ENCODE data around the gene OTUB2. TPM values are rescaled to one million over a fixed set of nuclear protein-coding genes. Genes with fewer than 3 reads are reported as not detected.

Gene OTUB2
- total RNA-seq, 4 donors from 2014 or later, result 0.11 TPM; not detected in 3

DNA sequence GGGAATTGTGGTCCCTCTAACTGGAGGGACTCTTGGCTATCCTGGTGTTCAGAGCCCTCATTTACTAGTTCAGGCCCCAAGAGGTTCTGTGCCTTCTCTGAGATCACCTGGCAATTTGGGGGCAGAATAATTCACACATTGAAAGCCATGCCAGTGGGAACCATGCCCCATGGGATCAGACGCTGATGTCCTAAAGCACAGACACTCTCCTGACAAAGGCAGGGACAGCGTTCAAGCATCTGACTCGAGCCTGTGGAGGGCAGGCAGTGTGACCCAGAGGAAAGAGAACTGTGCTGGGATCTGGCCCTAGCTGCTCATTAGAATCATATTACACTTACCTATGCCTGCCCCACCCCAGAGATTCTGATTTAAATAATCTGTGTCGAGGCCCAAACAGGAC is 47.4 kb upstream of the OTUB2 start:
- peak overlapping the region; percentile 97 to 100 (median 98) for H3K27ac ChIP-seq
- no peak for ATAC-seq

DNA sequence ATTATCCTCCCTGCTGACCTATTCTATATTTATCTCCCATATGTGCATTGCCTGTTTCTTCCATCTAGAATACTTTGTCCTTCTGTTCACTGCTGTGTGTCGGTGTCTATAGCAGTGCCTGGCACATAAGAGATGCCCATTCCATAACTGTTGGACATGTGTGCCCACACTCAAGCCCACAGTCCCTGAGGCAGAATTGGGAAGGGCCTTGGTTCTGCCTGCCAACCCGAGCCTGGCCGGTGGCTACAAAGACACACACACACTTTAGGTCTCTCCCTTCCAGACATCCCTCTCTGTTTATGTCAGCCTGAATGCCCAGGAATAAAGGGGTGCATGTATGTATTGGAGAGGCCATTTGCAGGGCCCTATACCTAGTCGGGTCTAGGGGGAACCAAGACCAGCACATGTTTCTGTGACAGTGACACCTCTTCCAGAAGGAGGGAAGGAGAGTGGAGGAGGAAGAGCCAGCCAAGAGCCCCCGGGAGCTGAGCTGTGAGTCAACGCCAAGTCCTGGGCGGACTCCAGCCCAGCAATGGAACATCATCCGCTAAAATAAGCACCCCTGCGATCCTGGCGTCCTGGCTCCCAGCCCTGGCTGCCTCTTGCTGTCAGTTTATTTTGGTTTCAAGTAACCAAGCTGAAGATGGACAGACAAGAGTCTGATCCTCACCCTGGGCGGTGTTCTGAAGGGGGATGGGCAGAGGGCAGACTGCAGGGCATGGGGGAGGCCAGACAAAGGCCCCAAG is 45.5 kb upstream of the OTUB2 start:
- in situ Hi-C loops (cut with MboI; ENCODE audit: low sequenced_read_pairs in 4 of 4) (no loop called here), intact Hi-C loops (cut with DNase I; ENCODE audit: low total_unique reads) (no loop called here)
- TF ChIP-seq, protein P1, sequence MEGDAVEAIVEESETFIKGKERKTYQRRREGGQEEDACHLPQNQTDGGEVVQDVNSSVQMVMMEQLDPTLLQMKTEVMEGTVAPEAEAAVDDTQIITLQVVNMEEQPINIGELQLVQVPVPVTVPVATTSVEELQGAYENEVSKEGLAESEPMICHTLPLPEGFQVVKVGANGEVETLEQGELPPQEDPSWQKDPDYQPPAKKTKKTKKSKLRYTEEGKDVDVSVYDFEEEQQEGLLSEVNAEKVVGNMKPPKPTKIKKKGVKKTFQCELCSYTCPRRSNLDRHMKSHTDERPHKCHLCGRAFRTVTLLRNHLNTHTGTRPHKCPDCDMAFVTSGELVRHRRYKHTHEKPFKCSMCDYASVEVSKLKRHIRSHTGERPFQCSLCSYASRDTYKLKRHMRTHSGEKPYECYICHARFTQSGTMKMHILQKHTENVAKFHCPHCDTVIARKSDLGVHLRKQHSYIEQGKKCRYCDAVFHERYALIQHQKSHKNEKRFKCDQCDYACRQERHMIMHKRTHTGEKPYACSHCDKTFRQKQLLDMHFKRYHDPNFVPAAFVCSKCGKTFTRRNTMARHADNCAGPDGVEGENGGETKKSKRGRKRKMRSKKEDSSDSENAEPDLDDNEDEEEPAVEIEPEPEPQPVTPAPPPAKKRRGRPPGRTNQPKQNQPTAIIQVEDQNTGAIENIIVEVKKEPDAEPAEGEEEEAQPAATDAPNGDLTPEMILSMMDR (IDR thresholded peaks at IDR 0.05 in 4 of 5, conservative IDR thresholded peaks at IDR 0.05 in 1 of 5), result no peak
- peak; percentile 63 to 66 for TF ChIP-seq POLR2A (IDR thresholded peaks at IDR 0.05)
- peak; percentile 37 to 45 for ATAC-seq
- H3K4me1 ChIP-seq, result peaks cover 74 to 75% of the 10 kb centered on the region in 2 donors
- H3K27me3 ChIP-seq, result no peaks in the 10 kb centered on the region
- H3K4me3 ChIP-seq, result peak overlapping the region in 3 of 4 donors; percentile 4 to 31 (median 15)
- H3K36me3 ChIP-seq, result no peaks in the 10 kb centered on the region
- H3K27ac ChIP-seq, result peak overlapping the region; percentile 97 to 100 (median 98)
- no peaks in the 10 kb centered on the region for H3K9me3 ChIP-seq
- DNase-seq, result peak; percentile 92 to 99

More for the DNA sequence above, 47.4 kb upstream of the OTUB2 start:
- intact Hi-C loops (cut with DNase I; ENCODE audit: low total_unique reads), result no loop called here
- DNase-seq, result no peak
- H3K36me3 ChIP-seq, result no peaks in the 10 kb centered on the region
- in situ Hi-C loops (cut with MboI; ENCODE audit: low sequenced_read_pairs in 4 of 4), result no loop called here
- TF ChIP-seq, protein P1 (IDR thresholded peaks at IDR 0.05 in 4 of 5, conservative IDR thresholded peaks at IDR 0.05 in 1 of 5), result no peak
- peak; percentile 59 to 61 for TF ChIP-seq POLR2A (IDR thresholded peaks at IDR 0.05)
- H3K9me3 ChIP-seq, result no peaks in the 10 kb centered on the region
- H3K4me1 ChIP-seq, result peaks cover 60 to 62% of the 10 kb centered on the region in 2 donors
- no peaks in the 10 kb centered on the region for H3K27me3 ChIP-seq
- H3K4me3 ChIP-seq, result no peak overlapping the region

DNA sequence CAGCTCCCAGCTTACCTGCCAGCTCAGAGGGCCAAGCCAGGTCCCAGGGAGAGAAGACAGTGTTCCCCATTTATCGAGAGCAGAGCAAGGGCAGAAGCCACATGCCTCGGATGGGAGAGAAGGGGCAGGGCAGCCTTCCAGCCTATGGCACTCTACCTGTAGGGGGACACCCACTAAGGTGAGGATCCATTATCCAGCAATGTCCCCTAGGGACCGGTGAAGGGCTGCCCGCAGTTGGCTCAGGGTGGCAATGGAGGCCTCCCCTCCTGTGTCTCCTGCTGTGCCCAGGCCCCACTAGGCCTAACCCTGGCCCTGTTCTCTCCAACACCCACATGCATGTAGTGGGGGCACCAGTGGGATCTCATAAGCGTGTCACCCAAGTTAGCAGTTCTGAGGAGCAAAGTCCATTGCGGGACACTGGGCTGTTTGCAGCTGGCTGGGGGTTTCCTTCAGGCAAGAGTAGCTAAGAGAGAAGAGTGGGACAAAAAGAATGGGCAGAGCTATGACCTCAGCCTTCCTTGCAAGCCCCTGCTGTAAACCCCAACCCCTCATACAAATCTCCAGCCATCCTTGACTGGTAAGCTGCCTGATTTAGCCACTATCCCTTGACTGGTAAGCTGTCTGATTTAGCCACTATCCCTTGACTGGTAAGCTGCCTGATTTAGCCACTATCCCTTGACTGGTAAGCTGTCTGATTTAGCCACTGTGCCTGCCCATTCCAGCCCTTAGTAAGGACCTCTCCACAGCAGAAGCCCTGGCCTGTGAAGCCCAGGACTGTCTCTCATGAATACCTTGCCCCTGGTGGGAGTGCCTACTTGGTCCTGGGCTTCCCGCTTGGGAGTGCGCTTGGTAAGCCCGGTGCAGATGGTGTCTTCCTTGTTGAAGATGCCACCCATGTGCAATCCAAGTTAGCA is 44.6 kb upstream of the OTUB2 start:
- DNase-seq, result peak in 1 of 2 donors; percentile 70
- Histone ChIP-seq H3K36me3 (no peaks in the 10 kb centered on the region), H3K27ac (peak overlapping the region; percentile 97 to 100 (median 98)), H3K4me1 (peaks cover 75 to 84% of the 10 kb centered on the region in 2 donors), H3K27me3 (no peaks in the 10 kb centered on the region), H3K4me3 (peak overlapping the region in 3 of 4 donors; percentile 4 to 31 (median 15)), H3K9me3 (no peaks in the 10 kb centered on the region)
- peak in 1 of 2 donors; percentile 2 for ATAC-seq
- in situ Hi-C loops (cut with MboI; ENCODE audit: low sequenced_read_pairs in 4 of 4), result no loop called here
- intact Hi-C loops (cut with DNase I; ENCODE audit: low total_unique reads), result no loop called here
- peak; percentile 39 to 49 for TF ChIP-seq POLR2A (IDR thresholded peaks at IDR 0.05)
- TF ChIP-seq, protein P1 (IDR thresholded peaks at IDR 0.05 in 4 of 5, conservative IDR thresholded peaks at IDR 0.05 in 1 of 5), result peak in 2 of 5 experiments; percentile 22 to 28

DNA sequence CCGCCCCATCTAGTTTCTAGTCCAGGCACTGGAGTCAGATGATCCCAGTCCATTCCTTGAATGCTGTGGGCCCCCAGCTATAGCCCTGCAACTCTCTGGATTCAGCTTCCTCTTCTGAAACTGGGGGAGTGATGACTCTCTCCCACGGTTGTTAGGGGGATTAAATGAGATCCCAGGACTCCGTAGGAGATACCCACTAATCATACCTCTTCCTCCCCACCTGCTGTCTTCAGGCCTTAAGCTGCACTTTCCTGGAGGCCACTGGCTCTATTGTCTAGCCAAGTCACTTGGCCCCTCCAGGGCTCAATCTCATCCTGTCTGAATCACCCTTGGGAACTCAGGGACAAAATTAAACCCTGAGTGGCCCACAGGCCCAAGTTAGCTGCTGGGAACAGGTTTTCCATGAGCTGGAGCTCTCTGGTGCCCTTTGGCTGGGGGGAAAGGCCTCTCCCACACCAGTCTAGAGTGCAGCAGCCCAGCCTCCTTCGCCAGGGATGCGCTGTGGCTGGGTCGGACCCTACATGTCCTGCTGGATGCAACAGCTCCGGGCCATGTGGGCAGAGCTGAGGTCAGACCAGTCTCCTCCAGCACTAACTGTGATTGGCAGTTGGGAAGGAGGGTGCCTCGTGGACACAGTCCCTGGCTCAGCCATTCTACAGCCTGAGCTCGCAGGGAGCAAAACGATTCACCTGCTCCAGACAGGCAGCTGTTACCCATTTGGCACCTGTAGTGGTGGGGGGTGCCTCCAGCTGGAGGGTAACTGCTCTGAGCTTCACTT is 43.7 kb upstream of the OTUB2 start:
- H3K4me1 ChIP-seq, result peaks cover 74 to 87% of the 10 kb centered on the region in 2 donors
- TF ChIP-seq, protein P1 (IDR thresholded peaks at IDR 0.05 in 4 of 5, conservative IDR thresholded peaks at IDR 0.05 in 1 of 5), result no peak
- peak; percentile 53 to 59 for TF ChIP-seq POLR2A (IDR thresholded peaks at IDR 0.05)
- in situ Hi-C loops (cut with MboI; ENCODE audit: low sequenced_read_pairs in 4 of 4), result no loop called here

More for the DNA sequence above, 43.7 kb upstream of the OTUB2 start:
- Histone ChIP-seq H3K36me3 (no peaks in the 10 kb centered on the region), H3K4me3 (peak overlapping the region in 1 of 4 donors; percentile 31), H3K27ac (peak overlapping the region; percentile 97 to 100 (median 98)), H3K9me3 (no peaks in the 10 kb centered on the region), H3K27me3 (no peaks in the 10 kb centered on the region)
- peak in 1 of 2 donors; percentile 86 for DNase-seq
- intact Hi-C loops (cut with DNase I; ENCODE audit: low total_unique reads), result no loop called here
- ATAC-seq, result peak in 1 of 2 donors; percentile 9
